Stimulated activated CD4-positive, alpha-beta T cell treated with anti-CD3 and anti-CD28 coated beads, TNF-alpha, amount 100 ng/mL, for 24 hours (primary cell): Measurements from ENCODE around the gene CDC42EP1.
A peak's percentile ranks its signal among the peaks of the same experiment; 100 is the strongest.

ENCODE experiments used
- DNase-seq, 3 experiments: peaks; one replicate each; pipeline ENCODE4 v3.0.0-alpha.2; 2020; ENCODE audit warnings: low read depth in 3 of 3

Gene CDC42EP1

DNA sequence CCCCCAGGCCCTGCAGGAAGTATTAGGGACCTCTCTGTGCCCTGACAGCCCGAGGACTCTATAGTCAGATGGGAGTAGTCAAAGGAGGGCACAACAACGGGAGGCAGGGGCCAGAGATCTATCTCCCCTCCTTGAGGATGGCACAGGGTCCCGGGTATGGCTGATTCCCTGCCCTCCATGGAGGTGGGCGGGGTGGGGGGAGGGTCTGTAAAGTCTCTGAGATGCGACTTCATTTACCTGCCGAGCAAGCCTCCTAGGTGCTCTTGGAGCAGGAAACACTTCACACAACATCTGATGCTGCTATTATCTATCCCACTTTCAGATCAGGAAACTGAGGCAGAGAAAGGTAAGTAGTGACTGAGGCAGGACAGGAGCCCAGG, 769 bp upstream of the CDC42EP1 start:
- no peak for DNase-seq

- no peak for DNase-seq
These were observed 430 bp downstream of the CDC42EP1 start for GRCh38 chr22:37560608-37561211.

DNA sequence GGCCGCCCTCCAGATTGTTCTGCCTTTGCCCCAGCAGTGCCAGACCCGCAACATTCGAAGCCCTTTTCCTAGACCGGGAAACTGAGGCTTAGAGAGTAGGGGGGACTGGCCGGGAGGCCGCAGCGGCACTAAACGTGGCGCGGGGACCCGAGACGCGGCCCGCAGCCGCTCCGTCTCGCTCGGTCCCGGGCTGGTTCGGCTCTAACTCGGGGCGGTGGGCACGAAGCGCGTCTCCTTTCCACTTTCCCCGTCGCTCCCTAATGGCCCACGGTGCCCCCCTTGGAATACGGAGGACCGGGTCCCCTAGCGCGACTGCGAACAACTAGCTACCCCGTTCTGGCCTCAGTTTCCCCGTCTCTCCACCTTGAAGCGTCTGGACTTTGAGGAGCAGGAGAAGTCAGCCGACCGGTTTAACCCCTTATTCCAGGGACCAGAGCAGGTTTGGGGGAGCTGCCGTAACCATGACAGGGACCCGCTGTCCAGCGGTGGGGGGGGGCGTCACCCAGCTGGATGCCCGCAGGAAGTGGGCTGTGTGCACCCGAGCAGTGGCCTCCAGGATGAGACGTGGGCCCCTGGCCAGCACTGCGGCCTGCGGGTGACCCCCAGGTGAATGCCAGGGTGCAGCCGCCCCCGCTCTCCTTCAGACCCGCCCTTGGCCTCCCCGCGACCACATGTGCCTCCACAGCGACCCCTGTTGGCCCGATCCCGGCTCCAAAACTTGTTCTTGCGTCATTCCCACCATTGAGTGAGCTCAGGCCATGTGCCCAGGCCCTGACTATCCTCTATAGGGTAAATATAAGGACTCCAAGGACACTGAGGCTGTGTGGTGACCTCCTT, 1.1 kb downstream of the CDC42EP1 start:
- peak; percentile 60 to 86 (median 70) for DNase-seq

- no peak for DNase-seq
These were observed 2.0 kb downstream of the CDC42EP1 start for GRCh38 chr22:37562049-37562875.

- no peak for DNase-seq
These were observed 3.1 kb downstream of the CDC42EP1 start for GRCh38 chr22:37563153-37564081.

DNA sequence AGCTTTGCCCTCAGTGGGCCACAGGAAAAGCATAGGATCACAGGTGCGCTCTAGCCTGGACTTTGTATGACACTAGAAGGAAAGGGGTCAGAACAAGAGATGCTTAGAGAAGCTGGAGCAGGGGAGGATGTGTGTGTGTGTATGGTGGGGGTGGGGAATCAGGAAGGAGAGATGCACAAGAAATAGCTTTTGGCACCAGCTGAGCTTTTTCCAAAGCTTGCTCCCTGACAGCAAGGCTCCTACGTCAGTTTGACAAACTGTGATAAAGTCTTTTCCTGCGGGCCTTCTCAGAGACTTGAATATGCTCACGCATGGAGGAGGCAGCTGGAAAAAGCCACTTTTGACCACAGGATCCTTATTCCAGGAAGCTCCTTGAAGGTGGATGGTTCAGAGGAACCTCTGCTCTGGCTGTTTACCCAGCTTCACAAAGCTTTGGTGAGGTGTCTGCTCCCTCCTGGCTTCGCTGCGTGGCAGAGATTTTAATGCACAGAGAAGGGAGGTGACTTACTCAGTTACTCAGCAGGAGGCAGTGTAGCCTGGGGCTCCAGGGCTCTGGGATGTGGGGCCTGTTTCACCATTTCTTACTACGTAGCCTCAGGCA, 3.9 kb downstream of the CDC42EP1 start:
- no peak for DNase-seq

GRCh38 chr22:37565830-37566229, 5.5 kb downstream of the CDC42EP1 start:
- DNase-seq: no peak

GRCh38 chr22:37566329-37566837, 6.1 kb downstream of the CDC42EP1 start:
- DNase-seq: peak in 1 of 3 experiments; percentile 18

DNA sequence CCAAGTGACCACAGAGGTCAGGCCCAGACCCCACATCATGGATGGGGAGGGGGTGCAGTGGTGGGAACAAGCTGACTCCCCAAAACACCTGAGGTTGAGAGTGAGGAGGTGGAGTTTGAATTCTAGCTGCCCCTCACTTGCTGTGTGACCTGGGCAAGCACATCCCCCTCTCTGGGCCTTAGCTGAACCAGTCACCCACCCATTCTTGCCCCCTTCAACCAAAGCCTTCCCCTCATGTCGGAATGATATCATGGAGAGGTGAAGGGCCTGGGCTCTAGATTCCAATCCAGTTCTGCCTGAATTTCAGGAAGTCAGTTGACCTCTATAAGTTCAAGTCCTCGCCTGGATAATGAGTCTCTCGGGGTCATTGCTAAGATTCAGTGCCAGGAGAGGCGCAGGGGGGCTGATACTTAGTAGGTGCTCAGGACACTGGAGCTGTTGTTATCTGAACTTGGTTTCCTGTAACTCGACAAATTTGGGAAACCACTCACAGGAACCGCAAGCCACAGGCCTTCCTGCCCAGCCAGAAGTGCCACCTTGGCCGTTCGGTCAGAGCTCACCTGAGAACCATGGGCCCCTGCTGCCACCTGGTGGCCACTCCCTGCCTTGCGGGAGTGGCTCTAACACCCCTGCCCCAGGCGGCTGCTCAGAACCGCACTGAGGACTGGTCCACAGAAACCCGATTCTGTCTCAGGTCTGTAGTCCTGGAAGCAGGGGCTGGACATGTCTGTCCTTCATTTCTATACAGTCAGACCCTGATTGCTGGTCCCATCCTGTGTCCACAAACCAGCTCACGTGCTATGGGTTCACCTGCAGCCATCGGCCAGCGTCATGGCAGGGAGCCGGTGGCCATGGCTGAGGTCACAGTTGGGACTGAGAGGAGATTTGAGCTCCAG, 6.9 kb downstream of the CDC42EP1 start:
- DNase-seq: peak; percentile 72 to 91 (median 82)

DNA sequence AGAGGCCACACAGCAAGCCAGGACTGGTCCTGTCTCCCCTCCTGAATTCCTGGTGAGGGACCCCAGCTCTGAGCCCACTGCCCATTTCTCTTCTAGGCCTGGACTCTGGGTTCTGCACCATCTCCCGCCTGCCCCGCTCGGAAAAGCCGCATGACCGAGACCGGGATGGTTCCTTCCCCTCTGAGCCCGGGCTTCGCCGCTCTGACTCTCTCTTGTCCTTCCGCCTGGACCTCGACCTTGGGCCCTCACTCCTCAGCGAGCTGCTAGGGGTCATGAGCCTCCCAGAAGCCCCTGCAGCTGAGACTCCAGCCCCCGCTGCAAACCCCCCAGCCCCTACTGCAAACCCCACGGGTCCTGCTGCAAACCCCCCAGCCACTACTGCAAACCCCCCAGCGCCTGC, 7.7 kb downstream of the CDC42EP1 start:
- DNase-seq: no peak

- DNase-seq: no peak
These were observed 8.2 kb downstream of the CDC42EP1 start for GRCh38 chr22:37568448-37569008.

GRCh38 chr22:37569009-37569920, 9.0 kb downstream of the CDC42EP1 start:
- DNase-seq: no peak

DNA sequence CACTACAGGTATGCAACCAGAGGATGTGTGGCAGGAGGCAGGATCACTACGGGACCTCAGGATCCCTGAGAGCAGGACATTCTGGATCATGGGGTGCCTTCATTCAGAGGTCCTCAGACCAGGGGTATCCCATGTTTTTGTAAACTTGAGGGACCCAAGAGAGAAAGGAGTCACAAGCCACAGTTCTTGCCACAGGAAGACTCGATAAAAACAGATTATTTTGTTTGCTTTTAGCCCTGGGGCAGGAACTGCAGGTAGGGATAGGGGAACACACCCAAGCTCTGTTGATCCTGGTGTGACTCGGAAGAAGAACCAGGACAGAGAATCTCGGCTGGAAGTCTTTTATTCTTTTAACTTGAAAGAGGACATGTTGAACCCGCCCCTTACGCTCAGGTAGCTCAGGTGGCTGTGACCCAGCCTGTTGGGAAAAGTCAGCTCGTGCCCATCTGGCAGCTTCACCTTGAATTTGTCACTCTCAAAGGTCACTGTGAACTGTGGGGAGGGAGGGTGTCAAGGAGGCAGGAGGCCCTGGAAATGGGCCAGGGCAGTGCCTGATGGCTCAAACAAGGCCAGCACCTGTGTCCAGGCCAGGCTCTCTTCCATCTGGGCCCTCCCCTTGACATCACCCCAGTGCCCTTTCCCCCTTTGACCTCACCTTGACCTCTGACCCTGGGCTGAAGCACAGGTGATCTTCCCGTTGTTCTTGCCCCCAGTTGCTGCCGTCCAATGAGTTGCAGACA, 9.8 kb downstream of the CDC42EP1 start:
- DNase-seq: no peak

DNA sequence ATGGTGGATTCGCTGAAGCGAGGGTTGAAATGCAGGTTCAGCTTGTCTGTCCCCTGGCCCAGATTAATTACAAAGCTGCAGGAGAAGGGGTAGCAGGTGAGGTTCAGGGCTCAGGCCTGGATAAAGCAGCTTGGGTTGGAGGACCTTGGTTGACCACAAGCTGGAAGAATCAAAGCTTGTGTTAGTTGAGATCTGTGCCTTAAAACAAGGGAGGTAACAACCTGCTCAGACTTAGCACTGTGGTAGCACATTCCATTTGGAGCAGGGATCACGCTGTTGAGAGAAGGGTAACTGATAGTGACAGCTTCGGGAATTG, 10.3 kb downstream of the CDC42EP1 start:
- DNase-seq: no peak

DNA sequence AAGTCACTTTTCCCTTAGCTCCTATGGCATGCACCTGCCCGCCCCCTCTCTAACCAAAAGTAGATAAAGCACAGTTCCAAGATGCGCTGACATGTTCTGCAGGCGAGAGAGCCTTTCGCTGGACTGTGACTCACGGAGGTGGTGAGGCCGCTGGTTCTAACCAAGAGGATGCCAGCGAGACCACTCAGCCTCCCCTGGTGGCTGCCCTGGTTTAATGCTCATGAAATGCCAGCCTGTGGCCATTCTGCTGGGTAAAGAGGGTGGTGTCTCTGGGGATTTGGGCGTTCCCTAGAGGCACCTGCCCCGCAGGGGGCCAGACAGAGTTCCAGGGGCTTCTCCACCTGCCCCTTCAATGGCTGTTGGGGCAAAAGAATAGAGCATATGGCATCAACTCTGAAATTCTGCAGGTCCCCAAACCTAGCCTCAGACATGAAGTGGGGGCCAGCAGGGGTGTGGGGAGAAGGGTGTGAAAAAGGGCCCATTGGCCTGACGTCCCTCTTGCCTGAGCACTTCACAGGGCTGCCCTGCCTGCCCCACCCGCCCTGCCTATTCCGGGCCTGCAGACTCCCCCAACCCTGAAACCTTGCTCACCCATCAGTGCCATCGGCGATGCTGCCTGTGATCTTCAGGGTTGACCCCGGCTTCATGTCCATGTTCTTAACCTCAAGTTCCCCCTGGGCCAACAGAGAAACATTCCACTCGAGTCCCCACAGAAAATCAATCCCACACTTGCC, 11.1 kb downstream of the CDC42EP1 start:
- DNase-seq: no peak

- no peak for DNase-seq
These were observed 11.7 kb downstream of the CDC42EP1 start for GRCh38 chr22:37571992-37572373.

DNA sequence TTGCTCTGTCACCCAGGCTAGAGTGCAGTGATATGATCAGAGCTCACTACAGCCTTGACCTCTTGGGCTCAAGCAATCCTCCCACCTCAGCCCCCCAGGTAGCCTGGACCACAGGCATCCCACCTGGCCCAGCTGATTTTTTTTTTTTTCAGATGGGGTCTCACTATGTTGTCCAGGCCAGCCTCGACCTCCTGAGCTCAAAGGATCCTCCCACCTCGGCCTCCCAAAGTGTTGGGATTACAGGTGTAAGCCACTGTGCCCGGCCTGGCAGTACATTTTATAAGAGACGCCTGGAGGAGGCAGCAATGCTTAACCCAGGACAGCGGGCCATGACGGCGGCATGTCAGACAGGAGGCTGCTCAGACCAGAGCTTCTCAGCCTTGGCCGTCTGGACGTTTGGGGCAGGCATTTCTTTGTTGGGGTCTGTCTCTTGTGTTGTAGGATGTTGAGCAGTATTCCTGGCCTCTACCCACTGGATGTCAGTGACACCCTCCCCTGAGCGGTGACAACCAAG, 15.3 kb downstream of the CDC42EP1 start:
- no peak for DNase-seq
